Esophagus muscularis mucosa (tissue), 4 donors: Measurements from ENCODE around the gene NCL.

Source experiments
- CTCF ChIP-seq, 3 experiments: fragments of 200-600 bp in 2 of 3; fragments of 450-650 bp in 1 of 3; sonication (generic) in 2 of 3; IDR thresholded peaks; one replicate each; pipeline ENCODE4 v1.5.1; 2017 to 2019; ENCODE audit warnings: antibody characterized with exemption in 3 of 3, mild to moderate bottlenecking in 2 of 3, moderate library complexity in 1 of 3
- EP300 ChIP-seq: sonication (generic); formaldehyde crosslinking; IDR thresholded peaks from one replicate; pipeline ENCODE4 v1.6.1; 2017; ENCODE audit warnings: antibody characterized with exemption
- POLR2A ChIP-seq: fragments of 450-650 bp; IDR thresholded peaks from one replicate; pipeline ENCODE4 v1.6.1; 2017; ENCODE audit warnings: antibody characterized with exemption, moderate library complexity, mild to moderate bottlenecking, low read depth

- no peak for TF ChIP-seq CTCF (IDR thresholded peaks at IDR 0.05)
- no peak for TF ChIP-seq POLR2A
- TF ChIP-seq EP300: no peak
Observed at GRCh38 chr2:231422056-231422455, 42.2 kb downstream of the NCL start.
